ENCODE measurements around the gene ARFGEF2. TPM values are rescaled to one million over a fixed set of nuclear protein-coding genes. Genes with fewer than 3 reads are reported as not detected.
A peak's percentile ranks its signal among the peaks of the same experiment; 100 is the strongest.
"Not testable (repeated sequence)": the region's sequence is repeated elsewhere in the genome, so short reads cannot be mapped to it uniquely, and the experiment has no call there.

The ARFGEF2 gene
- total RNA-seq, 2 donors from 2014 or later, result 31.5 to 46.5 TPM

DNA sequence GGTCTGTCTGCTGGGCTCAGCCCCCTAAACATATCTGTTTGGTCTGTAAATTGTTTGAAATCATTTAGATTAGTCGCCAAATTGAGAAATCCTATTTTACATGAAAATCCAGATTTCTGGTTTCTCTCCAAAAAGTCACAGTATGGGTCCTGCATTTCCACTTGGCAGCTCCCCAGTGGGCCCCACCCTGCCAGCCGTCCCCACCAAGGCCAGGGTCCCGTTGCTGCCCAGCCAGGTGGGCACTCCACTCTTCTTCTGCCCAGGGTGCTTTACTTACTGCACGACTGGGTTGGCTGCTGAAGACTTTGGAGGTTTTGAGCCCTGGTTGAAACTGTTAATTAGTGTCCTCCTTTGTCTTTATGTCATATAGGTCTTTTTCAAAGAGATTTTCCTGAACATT, 50.4 kb downstream of the ARFGEF2 start:
- Histone ChIP-seq H3K27me3 (no peaks in the 10 kb centered on the region), H3K4me3 (no peak overlapping the region), H3K9me3 (no peaks in the 10 kb centered on the region), H3K27ac (no peak overlapping the region), H3K36me3 (peaks cover 89% of the 10 kb centered on the region), H3K4me1 (no peaks in the 10 kb centered on the region)
- no peak for DNase-seq (ENCODE audit: low spot score)
- TF ChIP-seq CTCF (IDR thresholded peaks at IDR 0.05), result no peak

- H3K36me3 ChIP-seq, result peaks cover 85% of the 10 kb centered on the region
- no peak overlapping the region for H3K27ac ChIP-seq
Observed at GRCh38 chr20:48972816-48973215, 51.3 kb downstream of the ARFGEF2 start.

DNA sequence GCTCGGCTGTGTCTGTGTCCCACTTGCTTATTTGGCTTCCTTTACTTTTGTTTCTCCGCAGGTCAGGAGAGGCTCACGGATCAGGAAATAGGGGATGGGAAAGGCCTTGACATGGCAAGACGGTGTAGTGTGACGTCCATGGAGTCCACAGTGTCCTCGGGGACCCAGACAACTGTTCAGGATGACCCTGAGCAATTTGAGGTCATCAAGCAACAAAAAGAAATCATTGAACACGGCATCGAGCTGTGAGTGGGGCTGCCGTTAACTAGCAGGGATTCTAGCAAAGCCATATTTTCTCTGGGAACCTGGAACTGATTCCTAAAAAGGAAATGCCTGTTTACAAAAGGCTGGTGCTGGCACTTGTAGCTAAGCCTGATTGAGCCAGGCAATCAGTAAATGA, 54.4 kb downstream of the ARFGEF2 start:
- no peaks in the 10 kb centered on the region for H3K27me3 ChIP-seq
- H3K4me3 ChIP-seq, result no peak overlapping the region
- no peak for TF ChIP-seq CTCF (IDR thresholded peaks at IDR 0.05)
- no peak for DNase-seq (ENCODE audit: low spot score)
- peaks cover 57% of the 10 kb centered on the region for H3K36me3 ChIP-seq
- no peaks in the 10 kb centered on the region for H3K4me1 ChIP-seq
- H3K27ac ChIP-seq, result no peak overlapping the region
- H3K9me3 ChIP-seq, result no peaks in the 10 kb centered on the region

More at GRCh38 chr20:48972816-48973215, 51.3 kb downstream of the ARFGEF2 start:
- H3K27me3 ChIP-seq, result no peaks in the 10 kb centered on the region
- no peaks in the 10 kb centered on the region for H3K4me1 ChIP-seq
- H3K9me3 ChIP-seq, result no peaks in the 10 kb centered on the region
- no peak overlapping the region for H3K4me3 ChIP-seq
- TF ChIP-seq CTCF (IDR thresholded peaks at IDR 0.05), result no peak
- no peak for DNase-seq (ENCODE audit: low spot score)

DNA sequence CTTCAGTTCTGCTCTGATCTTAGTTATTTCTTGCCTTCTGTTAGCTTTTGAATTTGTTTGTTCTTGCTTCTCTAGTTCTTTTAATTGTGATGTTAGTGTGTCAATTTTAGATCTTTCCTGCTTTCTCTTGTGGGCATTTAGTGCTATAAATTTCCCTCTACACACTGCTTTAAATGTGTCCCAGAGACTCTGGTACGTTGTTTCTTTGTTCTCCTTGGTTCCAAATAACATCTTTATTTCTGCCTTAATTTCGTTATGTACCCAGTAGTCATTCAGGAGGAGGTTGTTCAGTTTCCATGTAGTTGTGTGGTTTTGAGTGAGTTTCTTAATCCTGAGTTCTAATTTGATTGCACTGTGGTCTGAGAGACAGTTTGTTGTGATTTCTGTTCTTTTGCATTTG, 58.5 kb downstream of the ARFGEF2 start:
- H3K4me3 ChIP-seq; DNase-seq (ENCODE audit: low spot score); H3K27ac ChIP-seq; H3K4me1 ChIP-seq; H3K27me3 ChIP-seq; H3K9me3 ChIP-seq: not testable (repeated sequence)
- peaks cover 58% of the 10 kb centered on the region for H3K36me3 ChIP-seq

GRCh38 chr20:48983423-48984400, 62.2 kb downstream of the ARFGEF2 start:
- Histone ChIP-seq H3K4me1 (no peaks in the 10 kb centered on the region), H3K4me3 (no peak overlapping the region), H3K27me3 (no peaks in the 10 kb centered on the region), H3K27ac (peak overlapping the region in 1 of 2 donors; percentile 56), H3K9me3 (no peaks in the 10 kb centered on the region), H3K36me3 (peaks cover 70% of the 10 kb centered on the region)
- DNase-seq (ENCODE audit: low spot score), result no peak
- no peak for TF ChIP-seq CTCF (IDR thresholded peaks at IDR 0.05)

- DNase-seq (ENCODE audit: low spot score), result no peak
- TF ChIP-seq CTCF (IDR thresholded peaks at IDR 0.05), result no peak
- no peak overlapping the region for H3K27ac ChIP-seq
- no peaks in the 10 kb centered on the region for H3K9me3 ChIP-seq
- H3K27me3 ChIP-seq, result no peaks in the 10 kb centered on the region
- peaks cover 80% of the 10 kb centered on the region for H3K36me3 ChIP-seq
- H3K4me3 ChIP-seq, result no peak overlapping the region
- H3K4me1 ChIP-seq, result no peaks in the 10 kb centered on the region
Observed at GRCh38 chr20:48984575-48985219, 63.2 kb downstream of the ARFGEF2 start.
